Loucy (cell line): ENCODE results near the gene BBLN.

Experiments used
- H2AFZ ChIP-seq: fragments of 200-600 bp; sonication (generic); 2 replicates; pipeline ENCODE4 v1.6.0; 2016; ENCODE audit warnings: antibody characterized with exemption, mild to moderate bottlenecking, low read length, moderate library complexity
- H3F3A ChIP-seq: fragments of 200-600 bp; 2 replicates; pipeline ENCODE4 v1.6.0; 2016; ENCODE audit warnings: antibody characterized with exemption, low read depth, mild to moderate bottlenecking
- H3K27me3 ChIP-seq: fragments of 200-600 bp; sonication (generic); 2 replicates; pipeline ENCODE4 v1.6.1; 2014; ENCODE audit warnings: low read length, mild to moderate bottlenecking; ENCODE audit not compliant: insufficient read depth, poor library complexity, severe bottlenecking
- H3K36me3 ChIP-seq: fragments of 200-600 bp; sonication (generic); 2 replicates; pipeline ENCODE4 v1.6.1; 2016; ENCODE audit warnings: low read length; ENCODE audit not compliant: insufficient read depth
- H3K4me1 ChIP-seq: fragments of 200-600 bp; sonication (generic); 2 replicates; pipeline ENCODE4 v1.5.1; 2014; ENCODE audit warnings: low read length, mild to moderate bottlenecking; ENCODE audit not compliant: insufficient read depth, poor library complexity, severe bottlenecking
- H3K4me2 ChIP-seq: fragments of 200-600 bp; sonication (generic); 2 replicates; pipeline ENCODE4 v1.6.0; 2014; ENCODE audit warnings: antibody characterized with exemption, low read length, low read depth, mild to moderate bottlenecking; ENCODE audit not compliant: poor library complexity, severe bottlenecking
- H3K4me3 ChIP-seq: fragments of 200-600 bp; sonication (generic); 2 replicates; pipeline ENCODE4 v1.5.1; 2014; ENCODE audit warnings: low read length, mild to moderate bottlenecking, mixed read lengths; ENCODE audit not compliant: poor library complexity, severe bottlenecking
- H3K79me2 ChIP-seq: fragments of 200-600 bp; sonication (generic); 2 replicates; pipeline ENCODE4 v1.6.1; 2014; ENCODE audit warnings: low read length; ENCODE audit not compliant: insufficient read depth
- H3K9ac ChIP-seq: fragments of 200-600 bp; sonication (generic); 2 replicates; pipeline ENCODE4 v1.6.0; 2014; ENCODE audit warnings: mild to moderate bottlenecking, low read depth, low read length, moderate library complexity; ENCODE audit not compliant: poor library complexity, severe bottlenecking
- H3K9me2 ChIP-seq: fragments of 200-600 bp; sonication (generic); replicated peaks from 2 replicates; pipeline ENCODE4 v1.6.1; 2016; ENCODE audit warnings: low read depth, low read length, mixed read lengths
- H3K9me3 ChIP-seq: fragments of 200-600 bp; sonication (generic); 2 replicates; pipeline ENCODE4 v1.6.1; 2014; ENCODE audit warnings: mild to moderate bottlenecking, antibody characterized with exemption, low read length, low read depth; ENCODE audit not compliant: insufficient read depth
- H4K20me1 ChIP-seq: fragments of 200-600 bp; sonication (generic); 2 replicates; pipeline ENCODE4 v1.6.0; 2014; ENCODE audit warnings: antibody characterized with exemption, low read length, mild to moderate bottlenecking; ENCODE audit not compliant: insufficient read depth, poor library complexity, severe bottlenecking
- EZH2phosphoT487 ChIP-seq: fragments of 200-600 bp; IDR thresholded peaks from 2 replicates; pipeline ENCODE4 v1.6.1; 2018; ENCODE audit warnings: antibody characterized with exemption, mild to moderate bottlenecking, moderate library complexity, borderline replicate concordance
- TF ChIP-seq, protein P1 (sequence below): fragments of 200-600 bp; sonication (generic); conservative IDR thresholded peaks from 2 replicates; pipeline ENCODE4 v1.5.1; 2014; ENCODE audit warnings: mild to moderate bottlenecking, antibody characterized with exemption, low read length

Gene BBLN

DNA sequence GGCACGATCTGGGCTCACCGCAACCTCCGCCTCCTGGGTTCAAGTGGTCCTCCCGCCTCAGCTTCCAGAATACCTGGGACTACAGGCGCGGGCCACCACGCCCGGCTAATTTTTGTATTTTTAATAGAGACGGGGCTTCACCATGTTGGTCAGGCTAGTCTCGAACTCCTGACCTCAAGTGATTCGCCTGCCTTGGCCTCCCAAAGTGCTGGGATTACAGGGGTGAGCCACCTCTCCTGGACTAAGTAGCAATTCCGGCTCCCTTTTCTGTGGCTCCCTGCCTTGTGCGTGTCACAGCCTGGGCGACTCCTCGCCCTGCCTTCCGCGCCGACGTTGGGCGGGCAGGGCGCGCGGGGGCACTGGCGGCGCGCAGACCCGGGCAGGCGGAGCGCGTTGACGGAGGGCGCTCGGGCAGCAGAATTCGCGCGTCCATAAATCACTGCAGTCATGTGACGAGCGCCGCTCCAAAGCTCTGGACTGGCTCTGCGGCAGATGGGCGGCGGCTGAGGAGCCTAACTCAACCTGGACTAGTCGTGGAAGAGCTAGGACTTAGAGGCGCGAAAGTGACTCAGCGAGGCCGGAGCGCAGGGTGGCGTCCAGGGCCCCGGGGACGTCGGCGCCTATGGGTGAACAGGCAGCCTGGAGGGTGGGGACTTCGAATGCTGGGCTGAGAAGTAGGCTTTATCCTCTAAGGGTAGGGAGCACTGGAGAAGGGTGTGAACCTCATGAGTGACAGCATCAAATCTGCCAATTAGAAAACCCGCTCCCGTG, 32.7 kb downstream of the BBLN start:
- Histone ChIP-seq H3K27me3 (no peaks in the 10 kb centered on the region), H3K4me3 (no peak overlapping the region), H3K9ac (no peak overlapping the region), H3K4me1 (peaks cover 27% of the 10 kb centered on the region), H2AFZ (no peak overlapping the region), H4K20me1 (no peaks in the 10 kb centered on the region), H3K79me2 (peaks cover 25% of the 10 kb centered on the region), H3K9me3 (no peaks in the 10 kb centered on the region), H3F3A (no peaks in the 10 kb centered on the region), H3K4me2 (no peak overlapping the region), H3K9me2 (no peaks in the 10 kb centered on the region), H3K36me3 (no peaks in the 10 kb centered on the region)
- TF ChIP-seq EZH2phosphoT487, result no peak
- TF ChIP-seq, protein P1, sequence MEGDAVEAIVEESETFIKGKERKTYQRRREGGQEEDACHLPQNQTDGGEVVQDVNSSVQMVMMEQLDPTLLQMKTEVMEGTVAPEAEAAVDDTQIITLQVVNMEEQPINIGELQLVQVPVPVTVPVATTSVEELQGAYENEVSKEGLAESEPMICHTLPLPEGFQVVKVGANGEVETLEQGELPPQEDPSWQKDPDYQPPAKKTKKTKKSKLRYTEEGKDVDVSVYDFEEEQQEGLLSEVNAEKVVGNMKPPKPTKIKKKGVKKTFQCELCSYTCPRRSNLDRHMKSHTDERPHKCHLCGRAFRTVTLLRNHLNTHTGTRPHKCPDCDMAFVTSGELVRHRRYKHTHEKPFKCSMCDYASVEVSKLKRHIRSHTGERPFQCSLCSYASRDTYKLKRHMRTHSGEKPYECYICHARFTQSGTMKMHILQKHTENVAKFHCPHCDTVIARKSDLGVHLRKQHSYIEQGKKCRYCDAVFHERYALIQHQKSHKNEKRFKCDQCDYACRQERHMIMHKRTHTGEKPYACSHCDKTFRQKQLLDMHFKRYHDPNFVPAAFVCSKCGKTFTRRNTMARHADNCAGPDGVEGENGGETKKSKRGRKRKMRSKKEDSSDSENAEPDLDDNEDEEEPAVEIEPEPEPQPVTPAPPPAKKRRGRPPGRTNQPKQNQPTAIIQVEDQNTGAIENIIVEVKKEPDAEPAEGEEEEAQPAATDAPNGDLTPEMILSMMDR, result no peak

DNA sequence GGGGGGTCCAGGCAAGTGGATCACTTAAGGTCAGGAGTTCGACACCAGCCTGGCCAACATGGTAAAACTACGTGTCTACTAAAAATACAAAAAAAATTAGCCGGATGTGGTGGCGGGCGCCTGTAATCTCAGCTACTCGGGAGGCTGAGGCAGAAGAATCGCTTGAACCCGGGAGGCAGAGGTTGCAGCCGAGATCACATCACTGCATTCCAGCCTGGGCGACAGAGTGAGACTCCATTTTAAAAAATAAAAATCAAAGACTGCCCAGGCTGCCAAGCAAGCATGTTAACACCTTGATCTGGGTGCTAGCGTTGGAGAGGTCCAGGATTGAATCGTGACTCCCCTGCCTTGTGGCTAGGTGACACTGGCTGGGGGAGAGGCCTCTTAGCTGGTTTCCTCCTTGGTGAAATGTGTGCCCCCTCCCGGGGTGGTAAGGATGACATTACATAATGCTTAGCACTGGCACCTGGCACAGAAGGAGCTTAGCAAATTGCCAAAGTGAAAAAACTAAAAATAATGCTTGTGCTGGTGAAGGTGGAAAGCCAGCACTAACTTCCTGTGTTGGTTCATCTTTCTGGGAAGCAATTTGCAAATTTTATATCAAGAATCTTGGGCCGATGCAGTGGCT, 33.5 kb downstream of the BBLN start:
- H3K36me3 ChIP-seq, result no peaks in the 10 kb centered on the region
- no peak for TF ChIP-seq EZH2phosphoT487
- TF ChIP-seq, protein P1, result no peak
- peaks cover 25% of the 10 kb centered on the region for H3K79me2 ChIP-seq
- H3K9me2 ChIP-seq, result no peaks in the 10 kb centered on the region
- H3K27me3 ChIP-seq, result no peaks in the 10 kb centered on the region
- H3F3A ChIP-seq, result no peaks in the 10 kb centered on the region
- H3K4me1 ChIP-seq, result peaks cover 22% of the 10 kb centered on the region
- H3K4me2 ChIP-seq, result no peak overlapping the region
- no peak overlapping the region for H3K4me3 ChIP-seq
- H3K9me3 ChIP-seq, result no peaks in the 10 kb centered on the region
- H2AFZ ChIP-seq, result no peak overlapping the region
- H4K20me1 ChIP-seq, result no peaks in the 10 kb centered on the region
- H3K9ac ChIP-seq, result no peak overlapping the region

DNA sequence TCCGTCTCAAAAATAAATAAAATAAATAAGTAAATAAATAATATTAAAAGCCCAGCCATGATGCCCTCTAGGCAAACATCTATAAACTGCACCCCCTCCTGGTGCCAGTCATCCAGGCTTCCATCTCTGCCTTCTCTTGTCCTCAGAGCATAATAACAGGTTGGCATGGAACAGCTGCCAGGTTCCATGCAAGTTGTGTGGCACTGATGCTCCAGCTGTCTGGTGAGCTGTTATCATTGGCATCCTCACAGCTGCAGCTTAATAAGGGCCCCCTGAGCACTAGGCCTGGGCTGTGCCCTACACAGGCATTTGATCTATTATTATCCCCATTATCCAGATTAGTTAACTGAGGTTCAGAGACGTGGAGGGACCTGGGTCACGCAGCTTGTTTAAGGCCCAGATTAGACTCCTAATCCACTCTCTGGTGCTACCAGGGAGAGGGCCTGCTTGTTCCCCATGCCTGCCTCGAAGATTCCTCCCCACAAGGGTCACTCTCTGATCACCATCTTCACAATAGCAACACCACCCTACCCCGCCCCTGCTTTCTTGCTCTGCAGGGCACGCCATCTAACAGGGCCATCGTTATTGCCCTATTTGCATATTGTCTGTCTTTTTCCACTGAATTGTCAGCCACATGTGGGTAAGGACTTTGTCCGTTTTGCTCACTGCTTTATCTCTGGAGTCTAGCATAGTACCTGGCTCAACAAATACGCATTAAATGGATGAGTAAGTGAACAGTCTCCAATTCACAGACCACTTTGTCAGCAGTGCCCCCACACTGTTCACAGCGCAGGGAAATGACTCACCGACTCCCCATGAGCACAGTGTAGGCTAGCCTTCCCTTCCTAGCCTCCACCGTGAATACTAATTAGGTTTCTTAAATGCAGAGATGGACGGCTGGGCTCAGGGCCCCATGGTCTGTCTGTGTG, 41.6 kb downstream of the BBLN start:
- TF ChIP-seq EZH2phosphoT487, result no peak
- TF ChIP-seq, protein P1, result no peak
- H3K36me3 ChIP-seq, result no peaks in the 10 kb centered on the region
- H3K27me3 ChIP-seq, result peaks cover 7% of the 10 kb centered on the region
- no peak overlapping the region for H3K4me3 ChIP-seq
- no peaks in the 10 kb centered on the region for H3F3A ChIP-seq
- H2AFZ ChIP-seq, result no peak overlapping the region
- H3K9ac ChIP-seq, result no peak overlapping the region
- no peaks in the 10 kb centered on the region for H3K79me2 ChIP-seq
- no peaks in the 10 kb centered on the region for H3K9me2 ChIP-seq
- no peaks in the 10 kb centered on the region for H3K9me3 ChIP-seq
- no peaks in the 10 kb centered on the region for H4K20me1 ChIP-seq
- no peak overlapping the region for H3K4me2 ChIP-seq
- H3K4me1 ChIP-seq, result peaks cover 11% of the 10 kb centered on the region
